Activated CD4-positive, alpha-beta T cell treated with anti-CD3 and anti-CD28 coated beads, Interleukin-2, amount 50 U/mL, for 48 hours (primary cell): ENCODE measurements around the gene ATG5.
"Not testable (repeated sequence)": the region's sequence is repeated elsewhere in the genome, so short reads cannot be mapped to it uniquely, and the experiment has no call there.

Experiments used
- DNase-seq, 2 experiments: peaks; one replicate each; pipeline ENCODE4 v3.0.0-alpha.2; 2020

ATG5 gene

DNA sequence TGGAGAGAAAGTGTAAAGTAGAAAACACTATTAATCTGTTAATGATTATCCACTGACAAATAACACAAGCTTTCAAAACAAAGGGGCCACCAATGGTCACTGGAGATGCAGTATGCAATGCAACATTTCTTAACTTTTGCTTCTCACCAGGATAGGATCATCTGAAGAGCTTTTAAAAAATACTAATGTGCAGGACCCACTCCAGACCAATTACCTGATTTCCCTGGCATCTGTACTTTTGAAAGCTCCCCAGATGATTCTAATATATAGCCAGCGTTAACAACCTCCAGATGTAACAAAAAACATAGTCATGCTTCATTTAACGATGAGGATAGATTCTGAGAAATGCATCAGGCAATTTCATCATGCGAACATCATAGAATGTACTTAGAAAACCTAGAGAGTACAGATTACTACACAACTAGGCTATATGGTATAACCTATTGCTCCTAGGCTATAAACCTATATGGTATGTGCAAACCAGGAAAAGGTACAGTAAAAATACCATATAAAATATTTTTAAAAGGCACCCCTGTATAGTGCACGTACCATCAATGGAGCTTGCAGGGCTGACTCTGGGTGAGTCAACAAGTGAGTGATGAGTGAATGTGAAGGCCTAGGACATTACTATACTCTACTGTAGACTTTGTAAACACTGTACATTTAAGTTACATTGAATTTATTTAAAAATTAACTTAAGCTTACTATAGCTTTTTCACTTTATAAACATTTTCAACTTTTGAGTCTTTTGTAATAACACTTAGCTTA is 69.2 kb downstream of the ATG5 start:
- DNase-seq: no peak

DNA sequence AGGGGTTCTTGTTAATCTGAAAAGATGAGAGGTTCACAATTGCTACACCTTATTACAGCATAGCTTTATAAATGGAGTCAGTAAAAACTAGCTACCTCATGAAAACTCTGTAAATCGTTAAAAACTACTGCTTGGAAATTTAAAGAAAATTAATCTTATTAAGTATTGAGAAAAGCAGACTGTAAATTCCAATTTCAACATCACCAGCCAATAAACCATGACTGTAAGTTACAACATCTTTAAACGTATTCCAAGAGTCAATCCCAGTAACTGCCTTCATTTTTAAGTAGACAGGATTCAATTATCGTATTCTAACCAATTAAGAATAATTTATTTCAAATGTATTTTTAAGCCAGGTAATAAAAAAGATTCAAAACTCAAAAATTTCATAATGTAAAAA is 70.3 kb downstream of the ATG5 start:
- no peak for DNase-seq

DNA sequence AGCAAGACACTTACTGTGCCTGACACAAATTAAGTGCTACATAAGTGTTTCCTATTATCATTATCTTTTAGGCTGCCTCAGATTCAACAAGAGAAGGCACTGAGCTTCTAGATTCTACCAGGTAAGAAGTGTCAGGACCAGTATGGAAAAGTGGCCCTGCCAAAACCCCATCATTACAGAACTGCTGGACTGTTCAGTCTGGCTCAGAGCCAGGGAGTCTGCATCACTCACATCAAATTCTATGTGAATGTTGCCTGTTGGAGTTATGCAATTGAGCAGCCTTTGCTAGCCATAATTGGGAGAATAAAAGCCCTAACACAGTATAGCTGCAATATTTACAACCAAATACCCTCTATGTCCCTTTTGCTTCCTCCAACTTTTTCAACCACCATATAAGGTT is 70.9 kb downstream of the ATG5 start:
- no peak for DNase-seq

DNA sequence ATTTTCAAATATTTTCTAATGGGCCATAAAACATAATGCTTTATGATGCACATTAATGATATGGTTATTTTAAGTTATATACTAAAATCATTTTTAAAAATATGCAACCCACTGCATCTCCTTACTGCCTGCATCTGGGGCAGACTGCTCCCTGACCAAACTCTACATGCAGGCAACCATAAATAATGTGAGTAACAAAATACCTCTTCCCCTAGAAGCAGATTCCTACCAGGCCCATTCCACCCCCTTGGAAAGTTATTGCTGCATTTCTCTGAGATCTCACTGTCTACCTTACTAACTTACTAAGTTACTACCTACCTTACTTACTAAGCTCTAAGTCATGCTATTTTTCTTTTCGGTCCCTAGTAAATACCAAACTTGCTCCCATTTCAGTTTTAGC is 71.8 kb downstream of the ATG5 start:
- no peak for DNase-seq

DNA sequence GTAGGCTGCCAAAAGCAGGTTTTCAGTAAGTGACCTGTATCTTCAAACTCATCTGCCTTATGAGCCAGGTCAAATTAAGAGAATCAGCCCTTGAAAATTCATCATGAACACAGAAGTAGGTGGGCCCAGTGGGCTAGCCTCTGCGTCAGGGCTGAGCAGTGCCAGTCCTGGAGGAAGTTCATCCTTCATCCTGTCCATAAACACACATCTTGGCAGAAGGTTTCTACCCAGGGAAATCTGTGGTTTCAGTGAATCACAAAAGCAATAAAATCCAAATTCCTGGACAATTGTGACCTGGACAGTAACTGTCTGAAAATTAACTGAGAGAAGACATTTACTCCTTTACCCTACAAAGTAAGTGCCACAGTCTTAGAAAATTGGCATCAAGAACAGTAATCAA is 72.4 kb downstream of the ATG5 start:
- no peak for DNase-seq

DNA sequence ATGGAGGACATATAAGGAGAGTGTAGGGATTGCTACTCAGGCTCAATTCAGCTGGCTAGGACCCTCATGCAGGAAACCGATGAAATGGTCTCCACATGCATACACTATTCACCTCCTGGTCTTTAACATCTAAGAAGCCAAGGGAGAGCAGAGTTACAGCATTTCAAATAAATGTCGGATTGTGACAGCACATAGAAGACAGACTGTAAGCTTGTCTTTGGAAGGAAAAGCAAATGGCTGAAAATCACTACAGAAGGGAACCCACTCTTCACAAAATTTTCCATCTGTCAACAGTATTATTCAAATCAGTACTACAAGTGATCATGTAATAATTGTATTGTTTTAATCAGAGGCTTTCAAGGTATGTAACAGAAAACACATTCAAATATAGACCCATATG is 72.9 kb downstream of the ATG5 start:
- DNase-seq: no peak

DNA sequence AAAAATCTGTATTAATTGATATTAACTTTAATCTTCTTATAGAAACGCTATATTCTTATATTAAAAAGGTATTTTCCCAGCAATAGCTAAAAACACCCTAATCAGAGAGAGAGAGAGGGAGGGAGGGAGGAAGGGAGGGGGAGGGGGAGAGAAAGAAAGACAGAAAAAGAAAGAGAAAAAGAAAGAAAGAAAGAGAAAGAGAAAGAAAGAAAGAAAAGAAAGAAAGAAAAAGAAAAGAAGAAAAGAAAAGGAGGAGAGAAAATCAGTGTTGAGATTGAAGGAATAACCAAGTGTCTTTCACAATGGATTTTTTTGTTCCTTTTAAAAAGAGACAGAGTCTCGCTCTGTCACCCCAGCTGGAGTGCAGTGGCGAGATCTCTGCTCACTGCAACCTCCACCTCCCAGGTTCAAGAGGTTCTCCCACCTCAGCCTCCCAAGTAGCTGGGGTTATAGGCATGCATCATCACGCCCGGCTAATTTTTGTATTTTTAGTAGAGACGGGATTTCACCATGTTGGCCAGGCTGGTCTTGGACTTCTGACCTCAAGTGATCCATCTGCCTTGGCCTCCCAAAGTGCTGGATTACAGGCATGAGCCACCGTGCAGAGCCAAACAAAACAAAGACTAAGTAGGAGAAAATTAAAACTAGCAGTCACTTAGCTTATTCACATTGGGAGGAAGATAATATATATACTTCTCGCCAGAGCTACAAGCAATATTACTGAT is 73.9 kb downstream of the ATG5 start:
- DNase-seq: not testable (repeated sequence)

DNA sequence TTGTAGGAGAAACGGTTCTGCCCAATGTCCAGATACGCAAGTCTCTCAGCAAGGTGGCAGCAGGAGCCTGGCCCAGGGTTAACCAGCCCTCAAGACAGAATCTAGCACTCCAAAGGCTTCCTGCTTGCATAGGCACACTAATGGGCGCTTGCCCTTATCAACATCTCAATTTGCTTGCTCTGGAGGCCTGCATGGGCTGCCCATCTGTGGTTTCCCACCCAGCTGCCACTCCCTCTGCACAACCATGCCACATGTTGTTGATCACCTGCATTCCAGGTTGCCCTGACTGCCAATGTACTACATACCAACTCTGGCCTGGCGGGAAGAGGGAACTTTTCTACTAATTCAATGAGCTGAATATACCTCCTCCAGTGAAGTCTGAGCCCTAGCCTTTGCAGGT is 74.6 kb downstream of the ATG5 start:
- no peak for DNase-seq

DNA sequence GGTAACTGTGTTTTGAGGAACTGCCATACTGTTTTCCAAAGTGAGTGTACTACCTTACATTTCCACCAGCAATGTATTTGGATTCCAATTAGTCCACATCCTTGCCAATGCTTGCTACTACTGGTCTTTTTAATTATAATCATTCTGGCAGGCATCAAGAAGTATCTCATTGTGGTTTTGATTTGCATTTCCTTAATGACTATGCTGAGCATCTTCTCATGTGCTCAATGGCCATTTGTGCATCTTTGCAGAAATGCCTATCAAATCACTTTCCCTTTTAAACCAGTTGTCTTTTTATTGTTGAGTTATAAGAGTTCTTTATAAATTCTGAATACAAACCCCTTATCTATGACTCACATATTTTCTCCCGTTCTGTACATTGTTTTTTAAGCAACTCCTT is 75.9 kb downstream of the ATG5 start:
- no peak for DNase-seq

DNA sequence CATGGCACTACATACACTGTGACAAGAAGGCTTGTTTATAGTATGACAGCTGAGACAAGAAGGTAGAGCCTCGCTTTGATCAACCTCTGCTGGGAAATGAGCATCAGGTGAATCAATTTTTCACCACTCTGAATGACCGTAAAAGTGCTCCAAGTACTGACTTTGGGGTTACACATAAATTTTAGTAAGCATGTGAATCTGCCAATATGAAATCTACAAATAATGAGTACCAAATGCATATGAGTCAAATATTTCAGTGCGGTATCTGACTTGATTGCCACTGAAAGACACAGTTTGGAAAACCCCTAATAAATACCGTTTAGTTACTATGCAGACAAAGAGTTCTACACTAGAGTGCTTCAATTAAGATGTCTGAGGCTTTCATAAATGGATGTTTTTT is 77.8 kb downstream of the ATG5 start:
- no peak for DNase-seq

DNA sequence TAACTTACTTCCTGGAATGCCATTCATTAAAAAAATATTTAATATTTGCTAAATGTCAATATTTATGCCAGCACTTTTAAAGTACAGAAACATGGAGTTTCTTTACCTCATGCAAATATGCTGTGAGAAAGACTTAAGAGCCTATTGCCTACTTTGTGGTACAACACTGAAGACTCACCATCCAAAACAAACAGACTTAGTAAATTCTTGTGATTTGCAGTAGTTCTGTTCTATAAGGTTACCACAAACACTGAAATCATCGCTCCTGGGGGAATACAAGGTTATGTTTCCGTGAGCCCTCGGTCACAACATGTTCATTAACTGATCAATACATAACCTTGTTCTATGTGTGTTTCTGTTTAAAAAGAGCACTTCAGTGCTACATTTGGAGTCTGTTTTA is 78.3 kb downstream of the ATG5 start:
- no peak for DNase-seq

DNA sequence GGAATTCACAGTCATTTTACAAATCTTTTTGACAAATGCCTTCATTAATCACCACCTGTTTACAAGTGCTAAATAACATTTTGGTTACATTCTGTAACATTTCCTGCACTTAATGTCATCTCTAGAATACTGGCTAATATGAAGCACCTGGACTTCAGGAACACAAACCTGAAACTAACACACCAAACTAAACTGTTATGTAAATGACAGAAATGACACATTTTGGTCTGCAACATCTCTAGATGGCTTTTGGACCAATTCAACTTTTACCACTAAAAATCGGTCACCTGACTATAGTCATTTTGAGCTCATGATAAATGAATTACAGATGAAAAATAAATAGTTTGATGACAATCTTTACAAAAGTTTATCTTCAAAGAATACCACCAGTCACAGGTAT is 80.6 kb downstream of the ATG5 start:
- DNase-seq: no peak

DNA sequence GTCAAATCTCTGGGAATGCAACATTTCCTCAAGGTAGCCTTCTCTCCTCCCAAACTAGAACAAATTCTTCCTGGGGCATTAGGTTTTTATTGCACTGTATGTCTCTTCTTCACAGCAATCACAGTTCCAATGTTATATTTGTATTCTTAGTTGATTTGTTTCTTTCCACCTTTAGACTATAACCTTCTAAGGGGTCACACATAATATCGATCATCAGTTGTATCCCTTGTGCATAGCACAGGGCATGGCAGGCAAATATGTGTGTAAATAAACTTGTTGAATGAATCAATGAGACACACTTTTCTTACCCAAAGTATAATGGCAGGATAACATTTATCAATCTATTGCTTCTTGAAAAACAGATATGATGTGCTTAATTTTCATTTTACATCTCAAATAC is 81.0 kb downstream of the ATG5 start:
- no peak for DNase-seq

DNA sequence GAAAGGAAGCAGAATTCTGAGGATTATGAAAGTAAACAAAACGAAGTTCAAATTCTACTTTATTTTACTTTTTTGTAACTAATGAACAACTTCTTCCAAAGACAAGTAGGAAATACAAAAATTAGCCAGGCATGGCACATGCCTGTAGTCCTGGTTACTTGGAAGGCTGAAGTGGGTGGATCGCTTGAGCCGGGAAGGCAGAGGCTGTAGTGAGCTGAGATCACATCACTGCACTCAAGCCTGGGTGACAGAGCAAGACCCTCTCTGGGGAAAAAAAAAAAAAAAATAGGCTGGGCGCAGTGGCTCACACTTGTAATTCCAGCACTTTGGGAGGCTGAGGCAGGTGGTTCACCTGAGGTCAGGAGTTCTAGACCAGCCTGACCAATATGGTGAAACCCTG is 82.3 kb downstream of the ATG5 start:
- no peak for DNase-seq

DNA sequence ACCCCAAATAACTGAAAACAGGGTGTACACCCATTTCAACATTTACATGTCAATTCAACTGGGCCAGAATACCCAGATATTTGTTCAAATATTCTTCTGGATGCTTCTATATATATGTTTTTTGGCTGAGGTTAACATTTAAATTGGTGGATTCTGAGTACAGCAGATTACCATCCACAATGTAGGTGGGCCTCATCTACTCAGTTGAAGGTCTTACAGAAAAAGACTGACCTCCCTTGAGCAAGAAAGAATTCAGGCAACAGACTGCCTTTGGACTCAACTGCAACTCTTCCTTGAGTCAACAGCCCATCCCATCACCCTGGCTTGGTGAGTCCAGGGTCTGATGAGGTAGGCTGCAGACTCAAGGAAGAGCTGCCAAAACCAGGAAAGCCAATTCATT is 84.1 kb downstream of the ATG5 start:
- no peak for DNase-seq

DNA sequence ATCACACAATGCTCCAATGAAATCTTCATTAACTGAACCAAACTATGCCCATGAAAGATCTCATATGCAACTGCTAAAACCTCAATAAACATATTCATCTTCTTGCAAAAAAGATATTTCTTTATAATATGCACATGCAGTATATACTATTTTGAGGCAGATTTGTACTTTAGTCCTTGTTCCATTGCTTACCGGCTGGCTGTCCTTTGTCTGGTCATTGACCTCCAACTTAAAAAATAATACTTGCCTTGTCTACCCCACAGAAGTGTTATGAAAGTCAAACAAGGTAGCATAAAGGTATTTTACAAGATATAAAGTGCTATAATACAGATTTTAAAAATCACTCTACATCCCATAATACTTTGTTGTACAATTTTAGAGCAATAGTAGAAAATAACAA is 88.3 kb downstream of the ATG5 start:
- DNase-seq: no peak

DNA sequence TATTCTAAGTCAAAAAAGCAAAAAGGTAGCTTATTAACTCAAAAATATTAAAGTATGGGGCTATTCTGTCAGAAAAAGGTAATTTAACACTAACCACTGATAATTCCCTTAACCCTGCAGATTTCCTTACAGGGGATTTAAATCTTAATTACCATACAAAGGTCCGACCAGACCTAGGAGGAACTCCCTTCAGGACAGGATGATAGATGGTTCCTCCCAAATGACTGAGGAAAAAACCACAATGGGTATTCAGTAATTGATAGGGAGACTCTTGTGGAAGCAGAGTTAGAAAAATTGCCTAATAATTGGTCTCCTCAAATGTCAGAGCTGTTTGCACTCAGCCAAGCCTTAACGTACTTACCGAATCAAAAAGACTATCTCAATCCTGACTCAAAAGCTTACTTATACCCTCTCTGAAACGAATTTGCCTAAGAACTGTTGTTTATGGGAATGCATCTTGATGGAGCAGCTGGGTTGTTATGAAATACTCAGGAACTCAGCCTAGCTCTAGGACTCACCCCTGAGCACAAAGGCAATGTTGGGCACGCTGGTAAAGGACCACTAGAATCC is 95.6 kb downstream of the ATG5 start:
- not testable (repeated sequence) for DNase-seq

DNA sequence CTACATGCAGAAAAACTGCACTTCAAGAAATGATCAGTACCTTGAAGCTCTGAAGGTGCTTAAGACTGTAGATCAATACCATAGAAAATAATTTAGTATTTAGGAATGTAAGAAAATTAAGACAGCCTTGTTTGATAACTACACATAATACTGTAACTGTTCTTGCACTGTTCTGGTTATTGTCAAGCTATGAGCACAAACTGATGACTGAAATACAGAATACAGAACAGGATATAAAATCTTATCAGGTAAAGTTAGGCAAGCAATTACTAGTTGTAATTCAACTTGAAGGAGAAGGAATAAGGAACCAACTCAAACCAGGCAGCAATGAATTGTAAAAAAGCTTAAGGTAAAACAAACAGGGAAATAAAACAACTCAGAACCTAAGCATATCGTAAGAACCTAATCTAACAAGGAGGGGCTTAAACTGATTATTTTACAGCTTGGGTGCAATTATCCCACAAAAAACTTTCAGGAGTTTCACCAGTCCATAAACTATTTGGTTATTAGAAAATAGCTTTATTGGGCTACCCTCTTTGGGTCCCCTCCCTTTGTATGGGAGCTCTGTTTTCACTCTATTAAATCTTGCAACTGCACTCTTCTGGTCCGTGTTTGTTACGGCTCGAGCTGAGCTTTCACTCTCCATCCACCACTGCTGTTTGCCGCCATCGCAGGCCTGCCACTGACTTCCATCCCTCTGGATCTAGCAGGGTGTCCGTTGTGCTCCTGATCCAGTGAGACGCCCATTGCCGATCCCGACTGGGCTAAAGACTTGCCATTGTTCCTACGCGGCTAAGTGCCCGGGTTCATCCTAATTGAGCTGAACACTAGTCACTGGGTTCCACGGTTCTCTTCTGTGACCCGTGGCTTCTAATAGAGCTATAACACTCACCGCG is 97.7 kb downstream of the ATG5 start:
- no peak for DNase-seq

DNA sequence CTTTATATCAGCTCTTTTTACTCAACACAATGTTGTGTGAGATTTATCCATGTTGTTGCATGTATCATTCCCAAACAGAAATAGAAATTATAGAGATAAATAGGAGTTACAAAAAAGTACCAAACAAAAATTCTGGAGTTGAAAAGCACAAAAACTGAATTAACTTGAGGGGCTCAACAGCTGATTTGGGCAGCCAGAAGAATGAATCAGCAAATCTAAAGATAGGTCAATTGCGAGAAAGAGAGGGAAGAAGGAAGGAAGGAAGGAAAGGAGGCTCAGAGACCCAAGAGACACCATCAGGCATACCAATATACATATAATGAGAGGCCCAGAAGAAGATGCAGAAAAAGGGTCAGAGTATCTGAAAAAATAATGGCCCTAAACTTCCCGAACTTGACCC is 98.9 kb downstream of the ATG5 start:
- no peak for DNase-seq

DNA sequence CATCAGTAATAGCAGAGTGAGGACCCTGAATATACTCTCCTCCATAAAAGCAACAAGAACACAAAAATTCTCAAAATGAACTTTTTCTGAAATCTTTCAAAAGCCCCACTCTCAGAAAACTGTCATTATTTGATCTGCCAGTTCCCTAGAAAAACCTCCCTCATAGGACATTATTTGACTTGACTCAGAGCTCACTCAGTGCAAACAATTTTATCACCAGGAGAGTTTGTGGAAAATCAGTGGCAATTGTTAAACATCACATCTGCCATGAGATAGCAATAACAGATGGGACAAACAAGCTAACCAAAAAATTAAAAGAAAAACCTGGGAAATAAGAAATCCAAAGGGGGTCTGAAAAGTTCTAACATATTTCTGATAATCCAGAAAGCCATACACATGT is 100.0 kb downstream of the ATG5 start:
- DNase-seq: no peak

DNA sequence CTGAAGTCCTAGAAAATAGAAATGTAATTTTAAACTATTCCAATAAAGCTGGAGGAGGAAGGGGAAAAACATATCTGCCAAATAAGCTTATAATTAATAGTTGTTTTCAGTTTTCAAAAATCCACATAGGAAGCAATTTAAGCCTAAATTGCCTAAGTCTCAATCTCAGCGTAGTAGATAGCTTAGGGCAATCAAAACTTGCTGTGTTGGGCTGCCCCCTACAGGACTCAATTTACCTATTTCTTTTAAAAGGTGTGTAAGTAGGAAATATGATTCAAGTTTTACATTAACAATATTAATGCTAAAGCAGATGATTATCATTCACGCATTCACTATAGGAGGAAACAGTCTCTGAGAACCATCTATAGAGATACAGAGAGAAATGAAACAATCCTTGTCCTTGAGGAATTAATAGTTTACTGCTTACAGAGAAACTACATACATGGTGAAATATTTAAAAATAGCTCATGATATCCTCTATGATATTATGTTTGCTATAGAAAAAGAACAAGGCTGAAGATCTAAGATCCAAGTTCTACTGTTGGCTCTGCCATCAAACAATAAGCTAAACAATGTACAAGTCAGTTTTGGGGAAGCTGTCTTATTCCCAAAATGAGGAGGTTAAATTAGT is 102.1 kb downstream of the ATG5 start:
- DNase-seq: peak; percentile 64 to 79

DNA sequence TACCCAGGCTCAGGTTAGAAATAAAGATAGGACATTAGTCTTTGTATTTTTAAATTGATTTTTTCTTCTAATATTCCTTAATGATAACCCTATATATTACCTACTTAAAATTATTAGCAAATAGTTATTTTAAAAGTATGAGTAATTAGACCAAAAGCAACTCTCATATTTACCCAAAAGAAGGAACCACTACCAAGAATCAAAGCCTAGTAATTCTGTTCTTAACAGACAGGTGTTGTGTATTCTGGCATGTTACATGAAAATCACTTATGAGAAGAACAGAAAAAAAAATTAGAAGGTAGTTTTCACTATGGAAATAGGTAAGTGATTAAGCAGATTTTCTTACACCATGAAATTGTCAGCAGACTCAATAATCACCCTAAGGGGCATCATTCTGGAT is 105.1 kb downstream of the ATG5 start:
- DNase-seq: no peak

DNA sequence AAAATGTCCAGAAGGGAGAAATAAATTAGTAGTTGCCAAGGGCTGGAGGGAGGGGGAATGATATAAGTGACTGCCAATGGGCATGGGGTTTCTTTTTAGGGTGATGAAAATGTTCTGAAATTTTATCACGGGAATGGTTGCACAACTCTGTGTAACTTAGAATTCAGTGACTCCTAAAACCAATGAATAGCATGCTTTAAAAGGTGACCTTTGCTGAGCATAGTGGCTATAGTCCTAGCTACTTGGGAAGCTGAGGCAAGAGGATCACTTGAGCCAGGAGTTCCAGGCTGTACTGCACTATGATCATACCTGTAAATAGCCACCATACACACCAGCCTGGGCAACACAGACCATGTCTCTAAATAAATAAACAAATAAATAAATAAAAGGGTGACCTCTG is 109.0 kb downstream of the ATG5 start:
- no peak for DNase-seq
